H1 (cell line): ENCODE results near the gene CGNL1. TPM values are rescaled to one million over a fixed set of nuclear protein-coding genes. Genes with fewer than 3 reads are reported as not detected.

Experiments
- ATF2 ChIP-seq: IDR thresholded peaks from 2 replicates; pipeline ENCODE4 v1.6.1; 2012; ENCODE audit warnings: low read length, inconsistent platforms
- BACH1 ChIP-seq: IDR thresholded peaks from 2 replicates; pipeline ENCODE4 v1.6.1; 2012; ENCODE audit warnings: low read length, improper control_type of control experiment
- BCL11A ChIP-seq, 2 experiments: IDR thresholded peaks; one replicate each; pipeline ENCODE4 v1.6.1; 2011; ENCODE audit warnings: low read depth in 2 of 2, low read length in 2 of 2, mild to moderate bottlenecking in 2 of 2
- CHD1 ChIP-seq: IDR thresholded peaks from 2 replicates; pipeline ENCODE4 v1.6.1; 2012; ENCODE audit warnings: low read depth, low read length, improper control_type of control experiment
- CHD2 ChIP-seq: IDR thresholded peaks from 2 replicates; pipeline ENCODE4 v1.6.1; 2012; ENCODE audit warnings: low read length, improper control_type of control experiment
- CREB1 ChIP-seq: IDR thresholded peaks from 2 replicates; pipeline ENCODE4 v1.6.1; 2012; ENCODE audit warnings: inconsistent platforms
- EGR1 ChIP-seq: IDR thresholded peaks from 2 replicates; pipeline ENCODE4 v1.6.1; 2011; ENCODE audit warnings: low read depth, low read length, borderline replicate concordance
- EZH2 ChIP-seq: fragments of 200-600 bp; sonication (generic); IDR thresholded peaks from 2 replicates; pipeline ENCODE4 v1.7.1; 2012; ENCODE audit warnings: low read depth, mild to moderate bottlenecking, moderate library complexity, low read length, inconsistent platforms; ENCODE audit not compliant: severe bottlenecking
- FOSL1 ChIP-seq: IDR thresholded peaks from 2 replicates; pipeline ENCODE4 v1.6.1; 2011; ENCODE audit warnings: mild to moderate bottlenecking, low read depth, low read length, moderate library complexity; ENCODE audit not compliant: insufficient read depth
- HDAC2 ChIP-seq, 2 experiments: fragments of 300-600 bp in 1 of 2; sonication (generic) in 1 of 2; IDR thresholded peaks; 2 replicates each; pipeline ENCODE4 v1.6.1; 2011 to 2012; ENCODE audit warnings: low read depth in 2 of 2, low read length in 2 of 2, mild to moderate bottlenecking in 2 of 2, moderate library complexity in 2 of 2, borderline replicate concordance in 1 of 2, inconsistent platforms in 1 of 2
- JUN ChIP-seq: IDR thresholded peaks from 2 replicates; pipeline ENCODE4 v1.6.1; 2011; ENCODE audit warnings: low read depth, mild to moderate bottlenecking, improper control_type of control experiment, low read length
- MAX ChIP-seq: IDR thresholded peaks from 2 replicates; pipeline ENCODE4 v1.6.1; 2012; ENCODE audit warnings: inconsistent platforms
- NANOG ChIP-seq: IDR thresholded peaks from 2 replicates; pipeline ENCODE4 v1.6.1; 2011; ENCODE audit warnings: low read length, low read depth, mild to moderate bottlenecking, inconsistent platforms; ENCODE audit not compliant: insufficient read depth, poor library complexity, severe bottlenecking
- POLR2A ChIP-seq, 2 experiments: IDR thresholded peaks; 1 replicate in 1 of 2; 2 replicates in 1 of 2; pipeline ENCODE4 v1.6.1; 2011; ENCODE audit warnings: low read depth in 2 of 2, low read length in 2 of 2, mild to moderate bottlenecking in 2 of 2; ENCODE audit errors: control extremely low read depth in 1 of 2
- RBBP5 ChIP-seq: IDR thresholded peaks from 2 replicates; pipeline ENCODE4 v1.7.1; 2012; ENCODE audit warnings: low read depth, mild to moderate bottlenecking, inconsistent platforms, low read length, moderate library complexity, borderline replicate concordance
- RXRA ChIP-seq: IDR thresholded peaks from 2 replicates; pipeline ENCODE4 v1.6.1; 2011; ENCODE audit warnings: low read depth, mild to moderate bottlenecking, low read length, moderate library complexity; ENCODE audit not compliant: insufficient read depth
- SP1 ChIP-seq: IDR thresholded peaks from 2 replicates; pipeline ENCODE4 v1.6.1; 2011; ENCODE audit warnings: low read depth, low read length
- SP4 ChIP-seq: IDR thresholded peaks from 2 replicates; pipeline ENCODE4 v1.6.1; 2012; ENCODE audit warnings: low read length, inconsistent platforms
- SUZ12 ChIP-seq: fragments of 200-600 bp; sonication (generic); IDR thresholded peaks from 2 replicates; pipeline ENCODE4 v1.6.1; 2012; ENCODE audit warnings: mild to moderate bottlenecking, inconsistent platforms, low read length, moderate library complexity, mixed read lengths
- TAF7 ChIP-seq: optimal IDR thresholded peaks from 2 replicates; pipeline ENCODE3; 2011; ENCODE audit warnings: low read depth, mild to moderate bottlenecking, inconsistent platforms, low read length, moderate library complexity, borderline replicate concordance
- TBP ChIP-seq: IDR thresholded peaks from 2 replicates; pipeline ENCODE4 v1.6.1; 2011; ENCODE audit warnings: low read depth, low read length, improper control_type of control experiment
- TCF12 ChIP-seq: IDR thresholded peaks from 2 replicates; pipeline ENCODE4 v1.6.1; 2011; ENCODE audit warnings: low read depth, mild to moderate bottlenecking, low read length
- USF2 ChIP-seq: IDR thresholded peaks from 2 replicates; pipeline ENCODE4 v1.6.1; 2011; ENCODE audit warnings: low read length, improper control_type of control experiment
- polyA plus RNA-seq, 7 experiments: library from polyadenylated mRNA; depleted of rRNA in 3 of 7; stranded (reverse) in 5 of 7; unstranded in 2 of 7; fragments of >200 nt in 5 of 7; fragments of 200-250 nt in 2 of 7; gene quantifications; 1 replicate in 5 of 7; 2 replicates in 1 of 7; 4 replicates in 1 of 7; pipeline versions ENCODE4 v1.2.1 to v1.2.3, GENCODE V29; 2011 to 2013; ENCODE audit warnings: missing spikeins in 2 of 7, mixed read lengths in 2 of 7
- total RNA-seq: library from RNA; stranded (reverse); fragmentation: NEBNext Ultra II Directional; extraction: Animal tissue kit (Norgen Biotek cat#: 25700); gene quantifications from 2 replicates; pipeline ENCODE4 v1.2.1, GENCODE V29; 2021

CGNL1 gene
- total and polyA plus RNA-seq, 2 of the 8 experiments (the other 6 are each of a cell fraction or from before 2014, with no cell fraction given), result 21.8 to 75.6 TPM

GRCh38 chr15:57385923-57386390 is 9.7 kb downstream of the CGNL1 start (continued):
- TF ChIP-seq MAX (peak; percentile 32; the same call in 1 of the 2 replicates), JUN (no peak), RXRA (no peak), SP4 (no peak), ATF2 (peak; percentile 88), TBP (peak; percentile 63; the same call in 1 of the 2 replicates), NANOG (peak; percentile 21), SUZ12 (no peak), TAF7 (peak; percentile 40), BCL11A (IDR thresholded peaks at IDR 0.05; ENCODE audit: low read depth in 2 of 2, low read length in 2 of 2) (peak in 1 of 2 experiments; percentile 6), POLR2A (IDR thresholded peaks at IDR 0.05; ENCODE audit: control extremely low read depth in 1 of 2, low read depth in 2 of 2, low read length in 2 of 2) (peak; percentile 78 to 90), HDAC2 (IDR thresholded peaks at IDR 0.05; ENCODE audit: borderline replicate concordance in 1 of 2, low read depth in 2 of 2, low read length in 2 of 2) (peak; percentile 61 to 88; a peak in 3 of 4 replicates), TCF12 (0 out of 2 replicates have a peak, but pooled peaks have one; percentile 17), CREB1 (no peak), EGR1 (no peak), RBBP5 (0 out of 2 replicates have a peak, but pooled peaks have one; percentile 41), SP1 (peak; percentile 75; the same call in 1 of the 2 replicates), EZH2 (no peak), FOSL1 (no peak), USF2 (no peak), CHD2 (no peak), CHD1 (no peak), BACH1 (peak; percentile 72)
